GM23248 (cell line): ENCODE data around the gene CFDP1.

Experiments
- EZH2 ChIP-seq: fragments of 200-600 bp; sonication (generic); IDR thresholded peaks from 2 replicates; pipeline ENCODE4 v1.6.1; 2018; ENCODE audit warnings: antibody characterized with exemption, mild to moderate bottlenecking; ENCODE audit not compliant: insufficient read depth, poor library complexity, severe bottlenecking
- EZH2phosphoT487 ChIP-seq: fragments of 200-600 bp; sonication (generic); IDR thresholded peaks from 2 replicates; pipeline ENCODE4 v1.6.1; 2018; ENCODE audit warnings: antibody characterized with exemption, moderate library complexity, mild to moderate bottlenecking, low read depth; ENCODE audit not compliant: insufficient read depth

- TF ChIP-seq EZH2 (no peak), EZH2phosphoT487 (no peak)
Measured at GRCh38 chr16:75481475-75481874, 48.2 kb upstream of the CFDP1 start.
